ENCODE results near the gene ZNF827. TPM values are rescaled to one million over a fixed set of nuclear protein-coding genes. Genes with fewer than 3 reads are reported as not detected.

ZNF827 gene
- total RNA-seq, 1 experiment from 2014 or later, result 29.4 TPM

- H3K4me1 ChIP-seq (ENCODE audit: insufficient read depth, low read length), result peaks cover 4% of the 10 kb centered on the region; the same call in 1 of the 2 replicates
These were observed 11.6 kb downstream of the ZNF827 start for GRCh38 chr4:145927030-145927429.

More at GRCh38 chr4:145927030-145927429, 11.6 kb downstream of the ZNF827 start:
- Histone ChIP-seq H3K4me2 (ENCODE audit: insufficient read depth, insufficient read length, low read length) (no peak overlapping the region), H4K20me1 (ENCODE audit: control insufficient read depth, insufficient read depth, insufficient read length) (no peaks in the 10 kb centered on the region), H2AK5ac (ENCODE audit: insufficient read length, low read length) (no peak overlapping the region), H2BK120ac (ENCODE audit: low read depth, low read length, poor library complexity, severe bottlenecking) (no peak overlapping the region), H3K79me2 (ENCODE audit: insufficient read depth, low read length) (peaks cover 25% of the 10 kb centered on the region; the same call in 1 of the 2 replicates), H4K5ac (ENCODE audit: insufficient read length, low read depth, low read length) (no peak overlapping the region), H3K56ac (ENCODE audit: insufficient read length, low read depth, low read length) (no peak overlapping the region), H3K23ac (ENCODE audit: insufficient read length, low read depth, low read length) (no peak overlapping the region), H2AFZ (ENCODE audit: low read length) (no peak overlapping the region), H4K8ac (replicated peaks; ENCODE audit: insufficient read length, low read depth, low read length) (no peak overlapping the region), H3K4ac (ENCODE audit: low read depth, low read length) (no peak overlapping the region), H2BK15ac (ENCODE audit: low read depth, low read length) (no peak overlapping the region), H2BK5ac (ENCODE audit: insufficient read length, low read length) (no peak overlapping the region), H2BK20ac (ENCODE audit: low read depth, low read length, poor library complexity, severe bottlenecking) (no peak overlapping the region), H3K23me2 (ENCODE audit: insufficient read length, low read depth, low read length, poor library complexity, severe bottlenecking) (no peaks in the 10 kb centered on the region), H3K9ac (ENCODE audit: extremely low read depth, insufficient read length, low read length) (no peak overlapping the region), H3K18ac (ENCODE audit: insufficient read length, low read depth, low read length) (no peak overlapping the region), H3T11ph (ENCODE audit: low read length) (no peak overlapping the region), H3K27ac (ENCODE audit: insufficient read length, low read depth, low read length) (no peak overlapping the region), H3K79me1 (ENCODE audit: insufficient read depth, low read depth, low read length, poor library complexity, severe bottlenecking) (peaks cover 5% of the 10 kb centered on the region), H2BK12ac (ENCODE audit: insufficient read length, low read depth, low read length) (no peak overlapping the region), H3K27me3 (ENCODE audit: insufficient read depth, low read length) (no peaks in the 10 kb centered on the region), H3K9me3 (ENCODE audit: control insufficient read depth, low read depth, low read length) (no peaks in the 10 kb centered on the region), H3K14ac (ENCODE audit: insufficient read depth, low read length) (no peak overlapping the region), H4K91ac (ENCODE audit: insufficient read length, low read depth, low read length) (no peak overlapping the region)
- TF ChIP-seq CTCF (conservative IDR thresholded peaks at IDR 0.05), result no peak
- no peak for DNase-seq
- no CpG with 5 or more reads among the region's 7 CpGs for WGBS (ENCODE audit: extremely low coverage, insufficient read length, low lambda C conversion rate)
- Mint-ChIP-seq H3K27me3 (ENCODE audit: low read depth) (no peaks in the 10 kb centered on the region), H3K36me3 (ENCODE audit: insufficient read depth in 1 of 3, low read depth in 3 of 3) (peaks cover 17 to 24% (median 21%) of the 10 kb centered on the region in 3 experiments), H3K4me3 (no peak overlapping the region), H3K4me1 (peaks cover 27 to 29% of the 10 kb centered on the region in 2 experiments), H3K9me3 (peaks cover 3 to 15% of the 10 kb centered on the region in 2 experiments), H3K27ac (0 out of 7 replicates have a peak overlapping the region, but pooled peaks of 1 of the 3 experiments have one; percentile 56)

Measured in H9 (cell line).